SU-DHL-6 (cell line): ENCODE data around the gene WWOX.

Experiments used
- H2AFZ ChIP-seq: fragments of 200-600 bp; sonication (generic); 2 replicates; pipeline ENCODE4 v1.6.1; 2014; ENCODE audit warnings: low read depth, mild to moderate bottlenecking, moderate library complexity, mixed read lengths, antibody characterized with exemption, low read length; ENCODE audit not compliant: severe bottlenecking
- H3F3A ChIP-seq: fragments of 200-600 bp; shearing (Covaris generic); 2 replicates; pipeline ENCODE4 v1.6.0; 2016; ENCODE audit warnings: antibody characterized with exemption, mild to moderate bottlenecking; ENCODE audit not compliant: insufficient read depth
- H3K27ac ChIP-seq: fragments of 200-600 bp; sonication (generic); 2 replicates; pipeline ENCODE4 v1.5.1; 2016; ENCODE audit warnings: low read depth, mild to moderate bottlenecking, low read length, moderate library complexity, mixed read lengths
- H3K27me3 ChIP-seq: fragments of 200-600 bp; sonication (generic), shearing (Covaris generic); 2 replicates; pipeline ENCODE4 v1.6.0; 2014; ENCODE audit warnings: mild to moderate bottlenecking, low read length
- H3K36me3 ChIP-seq: fragments of 200-600 bp; sonication (generic); 2 replicates; pipeline ENCODE4 v1.6.1; 2014; ENCODE audit warnings: mild to moderate bottlenecking, low read length, mixed read lengths
- H3K4me2 ChIP-seq: fragments of 300-600, 200-600 bp; shearing (Covaris generic), sonication (generic); 2 replicates; pipeline ENCODE4 v1.6.0; 2014; ENCODE audit warnings: low read length, low read depth, mild to moderate bottlenecking; ENCODE audit not compliant: poor library complexity, severe bottlenecking
- H3K4me3 ChIP-seq: fragments of 200-600 bp; sonication (generic); 2 replicates; pipeline ENCODE4 v1.5.1; 2014; ENCODE audit warnings: antibody characterized with exemption, low read length, mild to moderate bottlenecking, mixed read lengths; ENCODE audit not compliant: insufficient read depth, poor library complexity, severe bottlenecking
- H3K79me2 ChIP-seq: fragments of 200-600 bp; sonication (generic); 2 replicates; pipeline ENCODE4 v1.6.1; 2014; ENCODE audit warnings: mild to moderate bottlenecking, low read length, moderate library complexity; ENCODE audit not compliant: insufficient read depth
- H3K9ac ChIP-seq: fragments of 200-600 bp; sonication (generic); 2 replicates; pipeline ENCODE4 v1.7.0; 2014; ENCODE audit warnings: mild to moderate bottlenecking, low read length
- H3K9me2 ChIP-seq: fragments of 200-600 bp; sonication (generic); replicated peaks from 2 replicates; pipeline ENCODE4 v1.6.1; 2014; ENCODE audit warnings: low read length; ENCODE audit not compliant: insufficient read depth
- H3K9me3 ChIP-seq: fragments of 200-600 bp; sonication (generic); 2 replicates; pipeline ENCODE4 v1.6.1; 2014; ENCODE audit warnings: low read length, mixed read lengths; ENCODE audit not compliant: insufficient read depth
- H4K20me1 ChIP-seq: fragments of 200-600 bp; sonication (generic); 2 replicates; pipeline ENCODE4 v1.6.1; 2014; ENCODE audit warnings: low read depth, mild to moderate bottlenecking, antibody characterized with exemption, low read length, moderate library complexity, mixed read lengths
- CTCF ChIP-seq: fragments of 200-600 bp; sonication (generic); IDR thresholded peaks from one replicate; pipeline ENCODE4 v1.5.1; 2017; ENCODE audit warnings: antibody characterized with exemption, mild to moderate bottlenecking, low read length, moderate library complexity; ENCODE audit not compliant: insufficient read depth, poor library complexity, severe bottlenecking
- EZH2phosphoT487 ChIP-seq: fragments of 200-600 bp; sonication (generic), shearing (Covaris generic); conservative IDR thresholded peaks from 2 replicates; pipeline ENCODE4 v1.6.1; 2018; ENCODE audit warnings: mild to moderate bottlenecking, antibody characterized with exemption, low read length, moderate library complexity, mixed read lengths

Gene WWOX

GRCh38 chr16:79191933-79192332, 1092.5 kb downstream of the WWOX start:
- no peak for TF ChIP-seq EZH2phosphoT487
- TF ChIP-seq CTCF: no peak
- Histone ChIP-seq H3K9me2 (no peaks in the 10 kb centered on the region), H3K4me3 (no peak overlapping the region), H3F3A (no peaks in the 10 kb centered on the region), H3K4me2 (no peak overlapping the region), H4K20me1 (no peaks in the 10 kb centered on the region), H3K9ac (no peak overlapping the region), H2AFZ (no peak overlapping the region), H3K36me3 (no peaks in the 10 kb centered on the region), H3K27ac (no peak overlapping the region), H3K9me3 (no peaks in the 10 kb centered on the region), H3K79me2 (no peaks in the 10 kb centered on the region), H3K27me3 (0 out of 2 replicates have a peak, but pooled peaks cover 3% of the 10 kb centered on the region)

- no peak overlapping the region for H2AFZ ChIP-seq
- no peak overlapping the region for H3K4me3 ChIP-seq
- no peaks in the 10 kb centered on the region for H3F3A ChIP-seq
- H3K9me2 ChIP-seq: no peaks in the 10 kb centered on the region
- no peak for TF ChIP-seq CTCF
- TF ChIP-seq EZH2phosphoT487: no peak
- H3K9ac ChIP-seq: no peak overlapping the region
- H4K20me1 ChIP-seq: no peaks in the 10 kb centered on the region
- H3K27ac ChIP-seq: no peak overlapping the region
- 0 out of 2 replicates have a peak, but pooled peaks cover 2% of the 10 kb centered on the region for H3K27me3 ChIP-seq
- H3K4me2 ChIP-seq: no peak overlapping the region
- H3K9me3 ChIP-seq: no peaks in the 10 kb centered on the region
- no peaks in the 10 kb centered on the region for H3K79me2 ChIP-seq
- no peaks in the 10 kb centered on the region for H3K36me3 ChIP-seq
Observed at GRCh38 chr16:79192904-79193303, 1093.5 kb downstream of the WWOX start.

- Histone ChIP-seq H3K9ac (no peak overlapping the region), H4K20me1 (no peaks in the 10 kb centered on the region), H3F3A (no peaks in the 10 kb centered on the region), H3K4me2 (no peak overlapping the region), H3K4me3 (no peak overlapping the region), H2AFZ (no peak overlapping the region), H3K27ac (no peak overlapping the region), H3K79me2 (no peaks in the 10 kb centered on the region), H3K9me2 (no peaks in the 10 kb centered on the region), H3K9me3 (no peaks in the 10 kb centered on the region), H3K36me3 (no peaks in the 10 kb centered on the region), H3K27me3 (no peaks in the 10 kb centered on the region)
- TF ChIP-seq CTCF (no peak), EZH2phosphoT487 (no peak)
Observed at GRCh38 chr16:79194291-79194690, 1094.8 kb downstream of the WWOX start.
